Stimulated activated CD4-positive, alpha-beta T cell treated with anti-CD3 and anti-CD28 coated beads, Interleukin-2, amount 100 ng/mL, for 4 hours (primary cell): Measurements from ENCODE around the gene ULBP2.
"Not testable (repeated sequence)": the region's sequence is repeated elsewhere in the genome, so short reads cannot be mapped to it uniquely, and the experiment has no call there.

Experiments used
- DNase-seq: peaks from one replicate; pipeline ENCODE4 v3.0.0-alpha.2; 2020; ENCODE audit warnings: low read depth

Gene ULBP2

GRCh38 chr6:149968909-149969308 lies 27.1 kb downstream of the ULBP2 start:
- not testable (repeated sequence) for DNase-seq

GRCh38 chr6:149969635-149970034 lies 27.8 kb downstream of the ULBP2 start:
- DNase-seq = no peak

DNA sequence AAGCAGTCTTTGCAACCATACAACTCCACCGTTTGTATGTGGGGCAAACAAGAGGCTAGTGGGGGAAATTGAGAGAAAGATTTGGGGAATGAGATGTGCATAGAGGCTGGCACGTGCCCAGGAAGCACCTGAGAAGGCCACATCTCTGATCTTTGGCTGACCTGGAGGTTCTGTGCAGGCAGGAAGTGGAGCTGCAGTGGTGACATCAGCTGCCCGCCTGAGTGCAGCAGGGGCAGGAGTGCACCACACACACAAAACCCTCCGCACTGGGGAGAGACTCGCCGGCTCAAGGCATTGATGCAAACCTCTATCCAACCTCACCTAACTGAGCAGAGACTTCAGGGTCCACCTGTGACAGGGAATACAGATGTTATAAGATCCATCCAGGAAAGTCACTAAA lies 32.6 kb downstream of the ULBP2 start:
- DNase-seq = not testable (repeated sequence)

DNA sequence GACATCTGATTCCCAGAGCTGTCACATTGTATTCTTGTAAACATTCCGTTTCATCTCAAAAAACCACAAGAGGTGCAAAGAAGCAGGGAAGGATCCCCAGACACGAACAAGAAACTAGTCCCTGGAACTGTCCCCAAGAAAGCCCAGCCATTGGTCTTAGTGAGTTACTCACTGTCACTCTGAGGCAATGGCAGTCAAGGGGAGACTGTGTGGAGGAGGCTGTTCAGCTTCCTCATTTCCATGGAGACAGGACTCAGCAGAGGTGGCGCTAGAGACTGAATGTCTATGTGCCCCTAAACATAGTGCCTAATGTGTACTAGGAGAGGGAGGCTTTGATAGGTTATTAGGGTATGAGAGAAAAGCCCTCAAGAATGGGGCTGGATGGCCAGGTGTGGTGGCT lies 33.0 kb downstream of the ULBP2 start:
- no peak for DNase-seq

GRCh38 chr6:149975400-149975799 lies 33.6 kb downstream of the ULBP2 start:
- DNase-seq = no peak

DNA sequence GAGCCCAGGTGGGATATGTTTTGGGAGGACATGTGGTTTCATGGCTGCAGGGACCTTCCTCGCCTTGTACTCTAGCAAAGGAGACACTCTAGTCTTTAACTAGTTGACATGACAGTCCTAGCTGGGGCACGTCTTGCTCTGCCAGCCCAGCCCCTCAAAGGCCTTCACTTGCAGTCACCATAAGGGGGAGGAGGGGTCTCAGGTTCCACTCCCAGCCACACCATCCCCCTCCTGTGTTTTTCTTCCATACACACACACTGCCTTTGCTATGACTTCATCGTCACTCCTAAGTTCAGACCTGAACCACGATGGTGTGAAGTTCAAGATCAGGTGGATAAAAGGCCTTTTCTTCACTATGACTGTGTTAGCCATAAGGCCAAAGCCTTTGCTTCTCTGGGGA lies 35.4 kb downstream of the ULBP2 start:
- no peak for DNase-seq

DNA sequence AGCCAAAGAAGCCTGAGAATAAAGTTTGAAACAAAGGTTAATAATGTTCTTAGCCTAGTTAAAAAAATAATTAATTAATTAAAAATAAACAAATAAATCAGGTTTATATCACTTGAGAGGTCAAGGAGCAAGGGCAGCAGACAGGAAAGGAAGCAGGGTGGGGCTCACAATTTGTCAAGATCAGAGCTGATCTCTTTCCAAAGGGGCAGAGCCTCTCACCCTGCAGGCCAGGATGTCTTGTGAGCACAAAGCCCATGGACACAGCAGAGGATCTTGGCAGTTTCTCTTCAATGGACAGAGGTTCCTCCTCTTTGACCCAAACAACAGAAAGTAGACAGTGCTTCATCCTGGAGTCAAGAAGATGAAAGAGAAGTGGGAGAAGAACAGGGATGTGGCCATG lies 36.8 kb downstream of the ULBP2 start:
- no peak for DNase-seq

- no peak for DNase-seq
These were observed 37.5 kb downstream of the ULBP2 start for GRCh38 chr6:149979293-149979692.

DNA sequence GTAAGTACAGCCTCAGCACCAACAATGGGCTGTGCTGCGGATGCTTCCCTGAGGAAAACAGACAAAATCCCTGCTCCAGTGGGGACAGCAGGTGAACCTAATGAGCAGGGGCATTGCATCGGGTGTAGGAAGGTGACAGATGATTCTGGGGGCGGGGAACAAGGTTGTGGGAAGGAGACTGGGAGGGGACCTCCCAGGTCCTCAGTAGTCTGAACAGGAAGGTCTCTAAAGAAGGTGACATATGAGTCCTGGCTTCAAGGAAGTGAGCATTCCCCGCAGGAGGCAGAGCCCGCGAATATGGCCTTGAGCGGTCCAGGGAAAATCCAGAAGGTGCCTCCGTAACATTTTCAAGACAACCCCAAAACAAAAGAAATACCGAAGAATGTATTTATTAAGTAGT lies 41.3 kb downstream of the ULBP2 start:
- no peak for DNase-seq

GRCh38 chr6:149984773-149985172 lies 43.0 kb downstream of the ULBP2 start:
- DNase-seq = no peak

- no peak for DNase-seq
These were observed 43.7 kb downstream of the ULBP2 start for GRCh38 chr6:149985481-149985937.

GRCh38 chr6:149987602-149988107 lies 45.8 kb downstream of the ULBP2 start:
- no peak for DNase-seq

- no peak for DNase-seq
These were observed 46.9 kb downstream of the ULBP2 start for GRCh38 chr6:149988550-149989346.

DNA sequence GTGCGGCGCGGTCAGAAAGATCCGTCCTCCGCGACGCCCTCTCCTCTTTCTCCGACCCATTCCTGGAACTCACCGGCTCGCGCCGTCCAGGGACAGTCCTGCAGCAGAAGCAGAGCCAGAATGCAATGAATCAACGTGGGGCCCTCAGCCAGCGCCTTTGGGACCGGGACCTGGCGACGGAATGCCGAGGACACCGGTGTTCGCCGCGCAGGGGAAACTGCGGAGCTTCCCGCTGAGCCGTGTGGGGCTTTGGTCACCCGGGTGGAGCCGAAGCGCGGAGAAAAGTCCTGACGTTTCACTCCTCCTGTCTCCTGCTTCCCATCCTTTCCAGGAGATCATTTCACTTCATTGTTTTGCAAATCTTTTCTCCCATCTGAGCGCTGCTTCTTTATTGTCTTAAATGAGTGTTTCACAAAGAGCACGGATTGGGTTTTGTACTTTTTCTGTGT lies 48.4 kb downstream of the ULBP2 start:
- no peak for DNase-seq

GRCh38 chr6:149990661-149991471 lies 49.1 kb downstream of the ULBP2 start:
- no peak for DNase-seq

DNA sequence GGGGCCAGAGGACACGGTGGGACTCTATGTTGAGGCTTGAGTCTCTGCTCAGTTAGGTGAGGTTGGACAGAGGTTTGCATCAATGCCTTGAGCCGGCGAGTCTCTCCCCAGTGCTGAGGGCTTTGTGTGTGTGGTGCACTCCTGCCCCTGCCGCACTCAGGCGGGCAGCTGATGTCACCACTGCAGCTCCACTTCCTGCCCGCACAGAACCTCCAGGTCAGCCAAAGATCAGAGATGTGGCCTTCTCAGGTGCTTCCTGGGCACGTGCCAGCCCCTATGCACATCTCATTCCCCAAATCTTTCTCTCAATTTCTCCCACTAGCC lies 49.6 kb downstream of the ULBP2 start:
- DNase-seq = not testable (repeated sequence)

- no peak for DNase-seq
These were observed 50.0 kb downstream of the ULBP2 start for GRCh38 chr6:149991838-149992237.

GRCh38 chr6:149995235-149995750 lies 53.5 kb downstream of the ULBP2 start:
- no peak for DNase-seq

DNA sequence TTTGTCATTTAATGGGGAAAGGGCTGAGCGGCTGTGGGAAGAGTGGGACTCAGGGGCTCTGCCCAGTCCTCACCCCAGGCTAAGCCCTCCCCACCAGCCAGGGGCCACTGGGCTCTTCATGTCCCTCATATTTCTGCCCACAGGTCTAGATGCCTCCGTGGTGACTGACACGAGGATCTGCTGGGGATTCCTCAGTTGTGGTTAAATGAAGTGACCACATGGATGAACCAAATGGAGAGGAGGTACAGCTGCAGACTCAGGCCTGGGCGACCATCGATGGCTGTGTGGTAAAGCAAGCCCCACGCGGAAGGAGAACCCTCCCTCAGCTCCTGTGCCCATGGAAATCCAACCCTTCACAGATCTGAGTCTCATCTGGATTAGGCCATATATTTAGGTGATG lies 54.2 kb downstream of the ULBP2 start:
- DNase-seq = no peak
